Tibial nerve (tissue), 4 donors: ENCODE measurements around the gene RARS2. TPM values are rescaled to one million over a fixed set of nuclear protein-coding genes. Genes with fewer than 3 reads are reported as not detected.
"Not testable (repeated sequence)": the region's sequence is repeated elsewhere in the genome, so short reads cannot be mapped to it uniquely, and the experiment has no call there.

ENCODE experiments used
- DNase-seq, 2 donors: peaks; one replicate each; pipeline ENCODE4 v3.0.0-alpha.2; 2019; ENCODE audit warnings: low spot score in 2 of 2
- H3K27ac ChIP-seq, 4 donors: fragments of 200-600 bp; sonication (generic) in 3 of 4; one replicate each; pipeline ENCODE4 v1.5.1; 2017 to 2019; ENCODE audit warnings: mild to moderate bottlenecking in 1 of 4
- H3K27me3 ChIP-seq, 2 donors: fragments of 200-600 bp; sonication (generic) in 1 of 2; one replicate each; pipeline versions ENCODE4 v1.5.1 to v1.6.0; 2017 to 2019
- H3K36me3 ChIP-seq, 3 donors: fragments of 200-600 bp; sonication (generic); one replicate each; pipeline ENCODE4 v1.5.1; 2018 to 2019
- H3K4me1 ChIP-seq, 4 donors: fragments of 200-600 bp; sonication (generic) in 3 of 4; one replicate each; pipeline ENCODE4 v1.5.1; 2017 to 2019
- H3K4me3 ChIP-seq, 4 donors: fragments of 200-600 bp; sonication (generic) in 3 of 4; one replicate each; pipeline ENCODE4 v1.5.1; 2017 to 2019; ENCODE audit warnings: mild to moderate bottlenecking in 1 of 4, moderate library complexity in 1 of 4
- H3K9me3 ChIP-seq, 4 donors: fragments of 200-600 bp; sonication (generic) in 3 of 4; one replicate each; pipeline ENCODE4 v1.5.1; 2017 to 2019
- CTCF ChIP-seq, 5 experiments: fragments of 200-600 bp in 3 of 5; fragments of 450-650 bp in 2 of 5; sonication (generic) in 3 of 5; IDR thresholded peaks; one replicate each; pipeline ENCODE4 v1.5.1; 2016 to 2019; ENCODE audit warnings: antibody characterized with exemption in 5 of 5, mild to moderate bottlenecking in 3 of 5, moderate library complexity in 2 of 5
- EP300 ChIP-seq, 2 donors: sonication (generic); formaldehyde crosslinking; IDR thresholded peaks; one replicate each; pipeline ENCODE4 v1.6.1; 2017; ENCODE audit warnings: antibody characterized with exemption in 2 of 2, mild to moderate bottlenecking in 1 of 2
- POLR2A ChIP-seq, 2 donors: fragments of 450-650 bp; IDR thresholded peaks; one replicate each; pipeline ENCODE4 v1.6.1; 2017; ENCODE audit warnings: antibody characterized with exemption in 2 of 2, mild to moderate bottlenecking in 2 of 2, moderate library complexity in 2 of 2
- WGBS, 2 donors: methylation state at CpG; one replicate each; pipeline ENCODE4 v1.1.5; 2018; 5-methylcytosine and 5-hydroxymethylcytosine counted together
- total RNA-seq, 4 donors: library from RNA; depleted of rRNA; stranded (reverse); fragments of >200 nt; gene quantifications; one replicate each; pipeline ENCODE4 v1.1.0, GENCODE V29; 2016

The RARS2 gene
- total RNA-seq, 4 donors from 2014 or later: 16.3 to 20.7 (median 18.5) TPM

GRCh38 chr6:87494761-87495422 lies 94.9 kb downstream of the RARS2 start:
- TF ChIP-seq CTCF (IDR thresholded peaks at IDR 0.05) (no peak), POLR2A (IDR thresholded peaks at IDR 0.05) (no peak), EP300 (IDR thresholded peaks at IDR 0.05) (no peak)

GRCh38 chr6:87489326-87489725 lies 100.5 kb downstream of the RARS2 start:
- not testable (repeated sequence) for H3K27me3 ChIP-seq, H3K4me1 ChIP-seq, H3K4me3 ChIP-seq, DNase-seq, H3K27ac ChIP-seq, H3K9me3 ChIP-seq
- H3K36me3 ChIP-seq: peaks cover 0 to 21% (median 0%) of the 10 kb centered on the region in 3 donors
- WGBS, 2 donors: 90 to 93% methylated on average over 8 of the region's 8 CpGs

More at GRCh38 chr6:87494761-87495422, 94.9 kb downstream of the RARS2 start:
- DNase-seq: no peak
- Histone ChIP-seq H3K27me3 (no peaks in the 10 kb centered on the region), H3K36me3 (peaks cover 0 to 20% (median 0%) of the 10 kb centered on the region in 3 donors), H3K4me1 (no peaks in the 10 kb centered on the region), H3K27ac (no peak overlapping the region), H3K9me3 (no peaks in the 10 kb centered on the region), H3K4me3 (no peak overlapping the region)
- WGBS, 2 donors: 96% methylated on average over 8 of the region's 8 CpGs

- no peak for TF ChIP-seq CTCF (IDR thresholded peaks at IDR 0.05)
- no peak for TF ChIP-seq POLR2A (IDR thresholded peaks at IDR 0.05)
- no peak for TF ChIP-seq EP300 (IDR thresholded peaks at IDR 0.05)
- DNase-seq: no peak
- Histone ChIP-seq H3K27me3 (no peaks in the 10 kb centered on the region), H3K9me3 (no peaks in the 10 kb centered on the region), H3K36me3 (peaks cover 0 to 28% (median 0%) of the 10 kb centered on the region in 3 donors), H3K27ac (no peak overlapping the region), H3K4me1 (no peaks in the 10 kb centered on the region), H3K4me3 (no peak overlapping the region)
- 50 to 58% methylated on average over 4 of the region's 4 CpGs for WGBS, 2 donors
Measured at GRCh38 chr6:87487555-87487954, 102.2 kb downstream of the RARS2 start.

- DNase-seq: no peak
- H3K4me3 ChIP-seq: no peak overlapping the region
- no peaks in the 10 kb centered on the region for H3K27me3 ChIP-seq
- TF ChIP-seq POLR2A (IDR thresholded peaks at IDR 0.05): no peak
- no peak for TF ChIP-seq CTCF (IDR thresholded peaks at IDR 0.05)
- TF ChIP-seq EP300 (IDR thresholded peaks at IDR 0.05): no peak
- no peaks in the 10 kb centered on the region for H3K4me1 ChIP-seq
- H3K9me3 ChIP-seq: no peaks in the 10 kb centered on the region
- H3K27ac ChIP-seq: no peak overlapping the region
- H3K36me3 ChIP-seq: peaks cover 0 to 19% (median 0%) of the 10 kb centered on the region in 3 donors
- WGBS, 2 donors: 93 to 94% methylated on average over 7 of the region's 7 CpGs
Measured at GRCh38 chr6:87484491-87484890, 105.3 kb downstream of the RARS2 start.

GRCh38 chr6:87483929-87484328 lies 105.9 kb downstream of the RARS2 start:
- Histone ChIP-seq H3K36me3 (peaks cover 0 to 23% (median 0%) of the 10 kb centered on the region in 3 donors), H3K27me3 (no peaks in the 10 kb centered on the region), H3K27ac (no peak overlapping the region), H3K4me3 (no peak overlapping the region), H3K4me1 (no peaks in the 10 kb centered on the region), H3K9me3 (no peaks in the 10 kb centered on the region)
- TF ChIP-seq CTCF (IDR thresholded peaks at IDR 0.05): no peak
- no peak for TF ChIP-seq POLR2A (IDR thresholded peaks at IDR 0.05)
- TF ChIP-seq EP300 (IDR thresholded peaks at IDR 0.05): no peak
- no peak for DNase-seq
- 83 to 86% methylated on average over 9 of the region's 9 CpGs for WGBS, 2 donors
